Activated naive CD4-positive, alpha-beta T cell treated with anti-CD3 and anti-CD28 coated beads, Interleukin-2, amount 50 U/mL, for 16 hours (primary cell): Measurements from ENCODE around the gene ABCC2.
"Not testable (repeated sequence)": the region's sequence is repeated elsewhere in the genome, so short reads cannot be mapped to it uniquely, and the experiment has no call there.

Experiments
- DNase-seq: peaks from one replicate; pipeline ENCODE4 v3.0.0-alpha.2; 2020

ABCC2 gene

GRCh38 chr10:99812177-99812576 is 29.7 kb downstream of the ABCC2 start:
- DNase-seq = no peak

- no peak for DNase-seq
Observed at GRCh38 chr10:99814143-99814542, 31.7 kb downstream of the ABCC2 start.

- no peak for DNase-seq
Observed at GRCh38 chr10:99815621-99816020, 33.2 kb downstream of the ABCC2 start.

GRCh38 chr10:99827936-99828335 is 45.5 kb downstream of the ABCC2 start:
- DNase-seq = no peak

DNA sequence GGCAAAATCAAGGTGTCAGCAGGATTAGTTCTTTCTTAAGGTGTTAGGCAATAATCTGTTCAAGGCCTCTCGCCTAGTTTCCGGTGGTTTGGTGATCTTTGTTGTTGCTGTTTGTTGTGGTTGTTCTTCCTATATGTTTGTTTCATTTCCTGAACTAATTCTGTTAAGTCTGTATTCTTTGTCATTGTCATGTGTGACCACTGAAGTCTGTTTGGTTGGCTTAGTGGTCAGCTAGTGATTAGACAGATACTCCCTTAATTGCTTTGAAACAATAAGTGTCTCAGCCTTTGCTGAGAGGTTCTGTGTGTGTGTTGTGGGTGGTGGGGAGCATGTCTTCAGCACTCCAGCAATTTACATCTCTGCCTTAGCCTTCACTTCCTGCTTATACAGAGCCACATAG is 46.0 kb downstream of the ABCC2 start:
- DNase-seq = no peak

DNA sequence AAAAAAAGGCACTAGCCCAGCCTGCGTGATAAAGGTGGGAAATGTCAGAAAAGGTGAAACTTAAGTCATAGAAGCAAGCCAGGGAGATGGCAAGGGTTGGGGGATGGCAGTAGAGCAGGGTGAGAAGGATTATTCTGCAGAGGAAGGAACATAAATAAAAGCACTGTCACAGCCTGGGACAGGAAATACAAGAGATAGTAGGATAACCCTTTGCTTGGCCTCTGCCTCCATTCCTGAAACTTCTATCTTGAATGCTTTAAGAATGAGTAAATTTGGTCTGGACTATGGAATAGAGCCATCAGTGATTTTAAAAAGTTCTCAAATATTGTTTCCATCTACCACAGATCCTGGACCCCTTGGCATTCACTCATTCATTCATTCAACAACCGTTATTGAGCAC is 50.0 kb downstream of the ABCC2 start:
- no peak for DNase-seq

DNA sequence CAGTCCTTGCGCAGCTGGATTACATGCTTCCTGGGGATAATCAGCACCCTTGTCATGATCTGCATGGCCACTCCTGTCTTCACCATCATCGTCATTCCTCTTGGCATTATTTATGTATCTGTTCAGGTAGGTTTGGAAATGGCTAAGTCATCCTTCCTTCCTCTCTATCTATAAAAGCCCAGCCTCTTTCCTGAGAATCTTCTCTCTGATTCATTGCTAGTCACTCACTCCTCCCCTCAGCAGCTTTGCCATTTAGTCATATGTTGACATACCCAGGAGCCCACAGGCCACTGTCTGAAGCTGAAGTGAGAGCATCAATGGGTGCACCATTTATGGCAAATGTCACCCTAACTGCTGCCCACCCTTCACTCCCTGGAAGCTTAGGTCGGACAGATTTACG is 52.0 kb downstream of the ABCC2 start:
- no peak for DNase-seq

- DNase-seq = no peak
Observed at GRCh38 chr10:99835947-99836346, 53.5 kb downstream of the ABCC2 start.

GRCh38 chr10:99836711-99837110 is 54.3 kb downstream of the ABCC2 start:
- DNase-seq = no peak

- DNase-seq = not testable (repeated sequence)
Observed at GRCh38 chr10:99840859-99841258, 58.4 kb downstream of the ABCC2 start.

DNA sequence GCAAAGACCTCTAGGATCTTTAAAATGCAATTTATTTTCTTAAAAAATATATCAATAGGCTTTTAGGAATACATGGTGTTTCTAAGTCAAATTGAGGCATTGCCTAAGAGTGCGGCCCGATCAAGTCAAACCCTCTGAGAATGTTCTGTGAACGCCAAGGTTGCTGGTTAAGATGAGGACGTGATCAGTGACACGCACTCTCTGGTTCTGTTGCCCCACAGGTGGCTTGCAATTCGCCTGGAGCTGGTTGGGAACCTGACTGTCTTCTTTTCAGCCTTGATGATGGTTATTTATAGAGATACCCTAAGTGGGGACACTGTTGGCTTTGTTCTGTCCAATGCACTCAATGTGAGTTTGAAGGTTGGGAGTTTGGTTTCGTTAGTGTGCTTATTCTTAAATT is 59.3 kb downstream of the ABCC2 start:
- no peak for DNase-seq

- DNase-seq = no peak
Observed at GRCh38 chr10:99843310-99843709, 60.9 kb downstream of the ABCC2 start.

- no peak for DNase-seq
Observed at GRCh38 chr10:99844433-99844955, 62.1 kb downstream of the ABCC2 start.

GRCh38 chr10:99845837-99846382 is 63.5 kb downstream of the ABCC2 start:
- DNase-seq = peak; percentile 64

DNA sequence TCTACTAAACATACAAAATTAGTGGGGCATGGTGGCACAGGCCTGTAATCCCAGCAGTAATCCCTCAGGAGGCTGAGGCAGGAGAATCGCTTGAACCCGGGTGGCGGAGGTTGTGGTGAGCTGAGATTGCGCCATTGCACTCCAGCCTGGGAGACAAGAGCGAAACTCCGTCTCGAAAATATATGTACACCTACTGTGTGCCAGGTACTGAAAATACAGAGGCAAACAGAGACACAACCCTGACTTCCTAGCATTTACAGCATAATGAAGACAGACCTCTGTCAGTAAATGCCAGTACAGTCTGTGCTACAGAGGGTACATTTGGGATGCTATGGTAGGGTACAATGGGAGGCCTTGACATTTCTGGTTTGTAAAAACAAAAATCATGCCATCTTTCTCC is 66.6 kb downstream of the ABCC2 start:
- no peak for DNase-seq

DNA sequence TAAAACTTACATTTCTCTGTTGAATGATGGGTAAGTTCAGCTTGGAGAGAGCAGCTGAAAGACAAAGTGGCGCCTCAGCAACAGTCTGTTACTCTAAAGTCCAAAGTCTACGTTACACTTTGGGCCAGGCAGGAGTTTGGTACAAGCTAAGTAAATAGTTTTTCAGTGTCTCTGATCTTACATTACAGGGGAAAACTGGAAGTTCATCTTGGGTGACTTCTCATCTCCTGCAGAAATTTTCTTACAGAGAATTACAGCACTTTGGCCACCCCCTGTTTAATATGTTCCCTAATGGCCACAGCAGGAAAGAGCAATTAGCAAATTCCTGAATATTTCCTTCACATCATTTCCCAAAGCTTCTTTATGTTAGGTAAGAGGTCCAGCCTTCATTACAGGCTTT is 67.1 kb downstream of the ABCC2 start:
- no peak for DNase-seq

DNA sequence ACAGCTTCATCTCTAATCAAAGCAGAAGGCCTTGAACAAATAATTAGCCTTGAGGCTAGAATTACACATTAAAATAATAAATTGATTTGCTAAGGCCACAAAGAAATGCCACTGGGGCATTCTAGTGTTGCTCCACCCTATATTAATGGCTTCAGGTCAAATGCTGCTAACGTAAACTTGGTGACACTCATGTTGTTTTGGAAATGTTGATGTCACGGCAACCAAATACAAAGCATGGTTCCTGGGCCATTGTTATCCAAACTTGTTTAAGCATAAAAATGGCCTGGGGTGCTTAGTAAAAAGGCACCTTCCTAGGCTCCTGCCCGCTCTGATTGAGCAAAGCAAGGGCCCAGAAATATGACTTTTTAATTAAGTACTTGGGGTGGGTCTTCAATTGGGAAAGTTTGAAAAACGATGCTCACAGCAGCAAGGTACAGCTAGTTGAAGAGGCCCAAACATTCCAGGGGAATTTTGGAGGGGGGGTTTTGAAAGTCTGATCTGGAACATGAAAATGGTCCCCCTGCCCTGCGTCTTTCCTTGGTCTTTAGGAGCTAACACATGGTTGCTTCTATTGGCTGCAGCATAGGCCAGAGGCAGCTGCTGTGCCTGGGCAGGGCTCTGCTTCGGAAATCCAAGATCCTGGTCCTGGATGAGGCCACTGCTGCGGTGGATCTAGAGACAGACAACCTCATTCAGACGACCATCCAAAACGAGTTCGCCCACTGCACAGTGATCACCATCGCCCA is 67.8 kb downstream of the ABCC2 start:
- no peak for DNase-seq

DNA sequence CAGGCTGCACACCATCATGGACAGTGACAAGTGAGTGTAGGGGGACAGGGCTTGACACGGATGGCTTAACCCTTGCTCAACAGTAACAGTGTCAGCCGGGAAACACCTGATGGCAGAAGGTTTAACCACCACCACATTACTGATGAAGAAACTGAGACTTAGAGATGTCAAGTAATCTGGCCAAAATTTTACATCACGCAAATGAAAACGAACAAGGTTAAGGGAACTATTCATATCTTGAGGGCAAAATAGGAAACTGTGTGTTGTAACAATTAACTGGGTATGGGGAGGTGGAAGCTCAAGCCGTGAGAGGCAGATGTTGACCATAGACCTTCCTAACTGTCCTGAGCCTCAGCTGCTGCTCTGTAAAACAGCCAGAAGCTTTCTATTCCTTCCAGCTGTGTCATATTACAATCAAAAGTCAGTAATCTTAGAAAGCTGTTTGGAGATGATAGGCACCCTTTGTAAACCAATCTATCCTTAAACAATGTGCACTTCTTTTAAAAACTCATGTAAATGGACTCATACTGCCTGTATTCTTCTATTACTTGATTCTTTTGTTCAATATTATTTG is 68.4 kb downstream of the ABCC2 start:
- no peak for DNase-seq

DNA sequence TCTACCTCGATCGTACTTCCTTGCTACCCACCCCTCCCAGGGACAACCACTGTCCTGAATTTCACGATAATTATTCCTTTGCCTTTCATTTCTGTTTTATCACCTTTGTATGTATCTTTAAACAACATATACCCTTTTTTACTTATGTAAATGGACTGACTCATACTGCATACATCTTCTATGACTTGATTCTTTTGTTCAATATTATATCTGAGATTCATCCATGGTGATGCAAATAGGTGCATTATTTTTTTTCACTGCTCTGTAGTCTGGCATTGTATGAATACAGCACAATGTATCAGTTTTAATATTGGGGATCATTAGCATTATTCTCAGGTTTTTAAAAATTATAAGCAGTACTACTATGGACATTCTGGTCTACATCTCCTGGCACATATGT is 69.4 kb downstream of the ABCC2 start:
- DNase-seq = no peak

DNA sequence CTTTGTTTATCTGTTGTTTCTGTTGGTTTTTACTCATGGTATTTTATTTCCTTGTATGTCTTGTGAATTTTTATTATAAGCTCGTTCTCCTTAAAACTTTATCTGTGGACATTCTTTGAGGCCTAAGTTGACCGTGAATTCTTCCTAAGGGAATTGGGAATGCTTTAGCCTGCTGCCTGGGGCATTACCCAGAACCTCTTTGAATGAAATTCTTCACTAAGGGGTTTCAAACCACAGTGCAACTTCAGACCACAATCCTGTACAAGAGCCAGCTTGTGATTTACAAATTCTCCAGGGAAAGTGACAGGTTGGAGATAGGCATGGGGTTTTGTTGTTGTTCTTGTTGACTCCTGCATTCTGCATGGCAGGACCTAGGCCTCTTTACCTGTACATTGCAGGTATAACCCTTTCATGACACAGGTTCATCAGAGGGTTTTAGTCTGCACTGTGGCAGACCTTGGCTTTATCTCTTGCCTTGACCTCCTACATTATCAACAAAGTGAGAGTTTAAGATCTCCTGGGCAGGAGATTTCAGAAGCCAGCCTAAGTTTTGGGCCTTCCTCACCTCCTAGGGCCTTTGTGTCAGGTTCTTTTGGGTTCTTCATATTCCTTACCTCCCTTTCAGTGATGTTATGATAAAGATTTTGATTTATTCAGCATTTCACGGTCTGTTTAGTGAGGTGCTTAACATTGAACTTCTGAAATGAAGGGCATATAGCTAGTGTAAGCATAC is 70.2 kb downstream of the ABCC2 start:
- no peak for DNase-seq

DNA sequence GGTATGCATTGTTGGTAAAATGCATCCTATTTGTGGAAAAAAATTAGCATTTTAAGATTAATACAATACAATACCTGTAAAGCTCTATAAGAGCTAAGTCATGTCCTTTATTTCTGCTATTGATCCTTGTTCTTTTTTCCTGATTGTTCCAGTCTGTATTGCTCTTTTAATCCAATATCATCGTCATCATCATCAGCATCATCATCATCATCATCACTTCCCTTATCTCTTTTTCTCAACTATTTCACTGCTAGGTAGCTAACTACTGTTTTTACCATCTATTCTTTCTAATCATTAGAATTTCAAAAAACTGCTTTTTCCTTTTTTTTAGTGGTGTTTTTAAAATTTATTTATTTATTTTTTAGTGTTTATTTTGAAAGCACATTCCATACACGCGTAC is 71.2 kb downstream of the ABCC2 start:
- DNase-seq = no peak

DNA sequence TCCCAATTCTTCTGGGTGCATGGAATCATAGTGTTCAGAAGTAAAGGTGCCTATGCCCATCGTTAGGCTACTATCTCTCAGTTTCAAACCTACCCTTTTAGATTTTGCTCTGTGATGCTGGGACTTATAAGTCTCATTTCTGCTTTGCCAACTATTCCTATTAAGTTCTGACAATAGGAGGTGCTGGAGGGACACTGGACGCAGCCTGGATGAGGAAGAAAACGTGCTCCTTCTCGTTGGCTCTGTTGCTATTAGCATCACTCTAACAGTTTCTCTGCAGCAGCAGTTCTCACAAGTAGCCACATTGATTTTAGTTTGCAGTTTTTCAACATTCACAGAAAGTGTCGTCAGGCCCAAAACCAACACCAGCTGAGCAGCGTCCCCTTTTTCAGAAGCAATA is 72.4 kb downstream of the ABCC2 start:
- DNase-seq = no peak

- no peak for DNase-seq
Observed at GRCh38 chr10:99855479-99856071, 73.1 kb downstream of the ABCC2 start.
